Right lobe of liver (tissue), 4 donors: Measurements from ENCODE around the gene CYP27C1.

Experiments used
- CTCF ChIP-seq, 4 donors: fragments of 200-600 bp in 3 of 4; fragments of 450-650 bp in 1 of 4; IDR thresholded peaks; one replicate each; pipeline versions ENCODE4 v1.5.1 to v1.8.0; 2016 to 2022; ENCODE audit warnings: antibody characterized with exemption in 4 of 4, mild to moderate bottlenecking in 2 of 4
- POLR2A ChIP-seq: fragments of 450-650 bp; IDR thresholded peaks from one replicate; pipeline ENCODE4 v1.6.1; 2017; ENCODE audit warnings: antibody characterized with exemption, mild to moderate bottlenecking
- donor health status: DM: no; HTN: no; CAD: no.
- donor health status: DM: no; HTN: no; CAD: no.
- donor health status: DM: no; HTN: yes; CAD: no.

GRCh38 chr2:127182626-127183458 is 37.3 kb downstream of the CYP27C1 start:
- no peak for TF ChIP-seq CTCF (IDR thresholded peaks at IDR 0.05)
- no peak for TF ChIP-seq POLR2A
